HUES48 (cell line): Measurements from ENCODE around the gene UBE3A.
"Not testable (repeated sequence)": the region's sequence is repeated elsewhere in the genome, so short reads cannot be mapped to it uniquely, and the experiment has no call there.

Experiments used
- H3K27ac ChIP-seq: one replicate; pipeline ENCODE4 v1.7.0; 2013; ENCODE audit warnings: low read depth, low read length, inconsistent platforms
- H3K27me3 ChIP-seq: 2 replicates; pipeline ENCODE4 v1.6.1; 2013; ENCODE audit warnings: mild to moderate bottlenecking, low read length; ENCODE audit not compliant: control insufficient read depth, insufficient read depth
- H3K36me3 ChIP-seq: 2 replicates; pipeline ENCODE4 v1.6.1; 2013; ENCODE audit warnings: low read length; ENCODE audit not compliant: control insufficient read depth, insufficient read depth
- H3K4me1 ChIP-seq: 2 replicates; pipeline ENCODE4 v1.6.1; 2013; ENCODE audit warnings: mild to moderate bottlenecking, low read length; ENCODE audit not compliant: control insufficient read depth, insufficient read depth
- H3K4me3 ChIP-seq: 2 replicates; pipeline ENCODE4 v1.5.1; 2013; ENCODE audit warnings: mild to moderate bottlenecking, low read depth, low read length
- H3K9ac ChIP-seq: 2 replicates; pipeline ENCODE4 v1.6.1; 2013; ENCODE audit warnings: mild to moderate bottlenecking, low read depth, low read length, moderate library complexity
- H3K9me3 ChIP-seq: 2 replicates; pipeline ENCODE4 v1.6.1; 2013; ENCODE audit warnings: low read length; ENCODE audit not compliant: control insufficient read depth, insufficient read depth

UBE3A gene

DNA sequence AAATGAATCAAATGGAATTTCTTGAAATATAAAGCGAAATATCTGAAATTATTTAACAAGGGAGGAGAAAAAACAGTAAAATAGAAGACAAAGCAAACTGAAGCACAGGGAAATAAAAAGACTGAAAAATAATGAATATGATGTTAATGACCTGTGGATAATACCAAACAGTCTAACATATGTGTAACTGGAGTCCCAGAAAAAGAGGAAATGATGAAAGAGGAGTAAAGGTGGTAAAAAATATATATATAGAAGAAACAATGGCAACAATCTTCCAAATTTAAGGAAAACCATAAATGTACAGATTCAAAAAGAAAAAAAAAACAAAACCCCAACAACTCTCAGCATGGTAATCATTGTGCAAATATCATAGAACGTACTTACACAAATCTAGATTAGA, 21.2 kb downstream of the UBE3A start:
- Histone ChIP-seq H3K36me3 (no peaks in the 10 kb centered on the region), H3K27ac (no peak overlapping the region), H3K4me1 (peaks cover 23% of the 10 kb centered on the region), H3K27me3 (no peaks in the 10 kb centered on the region), H3K9ac (no peak overlapping the region), H3K9me3 (no peaks in the 10 kb centered on the region), H3K4me3 (no peak overlapping the region)

DNA sequence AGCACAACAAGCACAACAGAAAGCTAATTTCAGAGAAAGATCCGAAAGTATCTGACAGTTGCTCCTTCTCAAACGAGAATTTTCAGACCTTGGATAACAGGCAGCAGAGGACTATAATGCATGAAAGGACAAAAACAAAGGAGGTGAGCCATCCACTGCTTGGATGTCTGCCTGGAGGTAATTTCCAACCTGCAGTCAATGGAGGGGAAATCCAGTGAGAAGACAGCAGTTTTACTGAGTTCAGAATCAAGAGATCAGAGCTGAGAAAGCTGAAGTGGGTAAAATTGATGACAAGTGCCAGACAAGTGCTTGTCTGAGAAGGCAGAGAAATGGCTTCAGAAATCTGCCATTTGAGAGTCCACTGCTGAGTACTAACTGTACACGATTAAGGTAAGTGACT, 22.1 kb downstream of the UBE3A start:
- Histone ChIP-seq H3K27ac (peak overlapping the region; percentile 32), H3K9ac (no peak overlapping the region)

DNA sequence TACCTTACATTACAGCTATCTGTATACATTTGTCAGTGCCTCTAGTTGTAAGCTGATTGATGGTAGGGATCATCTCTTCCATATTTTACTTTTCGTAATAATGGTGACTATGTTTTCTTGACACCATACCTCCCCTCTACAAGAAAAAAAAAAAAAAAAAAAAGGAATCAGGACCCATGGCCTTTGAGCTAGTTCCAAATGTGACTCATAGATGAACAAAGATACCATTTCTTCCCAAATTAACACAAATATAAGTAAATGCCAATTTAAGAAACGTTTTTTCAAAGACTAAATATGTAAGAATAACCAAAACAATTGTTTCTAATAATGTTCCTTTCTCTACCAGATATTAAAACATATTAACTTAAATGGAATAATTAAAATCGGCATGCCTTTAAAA, 23.1 kb downstream of the UBE3A start:
- Histone ChIP-seq H3K4me1 (peaks cover 19% of the 10 kb centered on the region), H3K4me3 (no peak overlapping the region), H3K27ac (no peak overlapping the region), H3K27me3 (no peaks in the 10 kb centered on the region), H3K36me3 (no peaks in the 10 kb centered on the region), H3K9me3 (no peaks in the 10 kb centered on the region), H3K9ac (no peak overlapping the region)

More for the DNA sequence above, 22.1 kb downstream of the UBE3A start:
- no peak overlapping the region for H3K4me3 ChIP-seq
- H3K4me1 ChIP-seq: peaks cover 23% of the 10 kb centered on the region
- H3K27me3 ChIP-seq: no peaks in the 10 kb centered on the region
- H3K9me3 ChIP-seq: no peaks in the 10 kb centered on the region
- H3K36me3 ChIP-seq: no peaks in the 10 kb centered on the region

DNA sequence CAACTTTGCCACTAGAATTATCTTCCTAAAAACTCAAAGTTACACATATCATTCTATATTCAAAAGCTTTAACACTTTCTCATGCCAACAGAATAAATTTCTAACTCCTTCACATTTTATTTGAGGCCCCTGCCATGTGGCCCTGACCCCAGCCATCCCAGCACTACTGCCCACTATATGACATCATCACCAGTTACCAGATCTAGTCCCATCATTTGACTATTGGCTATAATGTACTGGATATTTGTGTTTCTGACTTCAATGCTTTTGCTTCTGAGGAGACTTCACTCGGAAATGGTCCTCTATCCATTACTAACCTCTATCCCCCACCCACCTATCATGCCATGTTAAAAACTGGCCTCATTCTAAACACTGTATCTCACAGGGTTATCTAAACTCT, 23.6 kb downstream of the UBE3A start:
- H3K9ac ChIP-seq: no peak overlapping the region
- no peak overlapping the region for H3K4me3 ChIP-seq
- no peak overlapping the region for H3K27ac ChIP-seq
- H3K27me3 ChIP-seq: no peaks in the 10 kb centered on the region
- no peaks in the 10 kb centered on the region for H3K9me3 ChIP-seq
- H3K4me1 ChIP-seq: peaks cover 21% of the 10 kb centered on the region
- no peaks in the 10 kb centered on the region for H3K36me3 ChIP-seq

DNA sequence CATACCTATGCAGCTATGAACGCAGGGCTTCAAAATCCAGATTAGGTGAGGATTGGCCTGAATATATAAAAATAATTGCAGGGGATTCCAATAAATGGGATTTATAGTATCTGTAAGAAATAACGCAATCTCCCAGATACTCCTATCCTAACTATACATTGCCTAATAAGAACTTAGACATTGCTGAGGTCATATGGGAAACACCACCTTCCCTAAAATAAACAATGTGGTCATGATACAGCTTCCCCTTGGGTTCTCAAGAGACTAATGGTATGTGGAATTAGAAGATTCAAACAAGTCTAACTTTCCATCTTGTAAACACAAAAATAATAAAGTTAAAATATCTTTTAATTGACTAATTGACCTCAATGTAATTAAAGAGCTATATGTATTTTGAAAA, 28.2 kb downstream of the UBE3A start:
- no peak overlapping the region for H3K4me3 ChIP-seq
- H3K27ac ChIP-seq: no peak overlapping the region
- H3K27me3 ChIP-seq: no peaks in the 10 kb centered on the region
- H3K9ac ChIP-seq: no peak overlapping the region
- H3K4me1 ChIP-seq: peaks cover 29% of the 10 kb centered on the region
- H3K9me3 ChIP-seq: no peaks in the 10 kb centered on the region
- H3K36me3 ChIP-seq: 0 out of 2 replicates have a peak, but pooled peaks cover 4% of the 10 kb centered on the region

DNA sequence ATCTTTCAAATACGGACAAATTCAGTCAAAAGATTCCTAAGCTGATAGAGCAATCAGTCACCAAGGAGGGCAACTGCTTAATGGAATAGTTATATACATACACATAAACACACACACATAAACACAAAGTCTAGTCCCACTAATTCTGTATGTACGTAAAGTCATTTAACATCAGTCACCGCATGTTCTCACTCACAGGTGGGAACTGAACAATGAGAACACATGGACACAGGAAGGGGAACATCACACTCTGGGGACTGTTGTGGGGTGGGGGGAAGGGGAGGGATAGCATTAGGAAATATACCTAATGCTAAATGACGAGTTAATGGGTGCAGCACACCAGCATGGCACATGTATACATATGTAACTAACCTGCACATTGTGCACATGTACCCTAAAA, 29.1 kb downstream of the UBE3A start:
- H3K4me3 ChIP-seq, H3K27me3 ChIP-seq, H3K27ac ChIP-seq, H3K9ac ChIP-seq, H3K9me3 ChIP-seq: not testable (repeated sequence)
- Histone ChIP-seq H3K4me1 (peaks cover 30% of the 10 kb centered on the region), H3K36me3 (peaks cover 11% of the 10 kb centered on the region)

DNA sequence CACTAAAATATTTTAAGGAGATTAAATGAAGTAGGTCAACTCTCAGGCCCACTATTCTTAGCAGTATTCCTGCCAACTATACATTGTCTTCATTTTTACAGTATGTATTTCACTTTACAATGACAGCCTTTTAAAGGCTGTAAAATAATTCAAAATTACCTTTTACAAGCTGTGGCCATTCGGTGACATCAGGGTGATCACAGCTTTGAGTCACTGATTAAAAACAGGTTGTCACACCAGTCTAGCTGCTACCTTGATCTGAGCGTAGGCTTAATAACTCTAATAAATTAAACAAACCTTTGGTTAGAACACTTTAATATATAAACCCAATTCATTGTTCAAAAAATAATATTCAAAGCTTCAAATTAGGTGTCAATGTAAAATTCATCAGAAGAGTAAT, 29.9 kb downstream of the UBE3A start:
- Histone ChIP-seq H3K4me1 (peaks cover 30% of the 10 kb centered on the region), H3K9ac (no peak overlapping the region), H3K4me3 (no peak overlapping the region), H3K27me3 (no peaks in the 10 kb centered on the region), H3K27ac (no peak overlapping the region), H3K36me3 (peaks cover 19% of the 10 kb centered on the region), H3K9me3 (no peaks in the 10 kb centered on the region)

DNA sequence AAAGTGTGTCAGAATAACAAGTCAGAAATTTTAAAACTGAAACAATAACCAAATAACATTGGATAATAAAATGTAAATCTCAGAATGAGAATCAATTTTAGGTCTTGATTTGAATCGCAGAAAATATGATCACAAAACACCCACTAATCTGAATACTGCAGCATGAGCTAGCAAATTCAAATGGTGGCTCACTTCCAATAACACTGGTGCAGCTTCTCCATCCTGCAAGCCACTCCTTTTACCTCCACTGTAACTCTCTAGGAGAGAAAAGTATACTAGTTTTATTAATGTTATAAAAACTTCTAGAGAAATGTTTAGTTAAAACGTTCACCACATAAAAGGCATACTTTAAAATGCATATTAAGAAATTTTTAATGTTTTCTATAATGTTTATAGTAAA, 30.4 kb downstream of the UBE3A start:
- Histone ChIP-seq H3K27ac (no peak overlapping the region), H3K36me3 (peaks cover 24% of the 10 kb centered on the region), H3K4me3 (no peak overlapping the region), H3K27me3 (no peaks in the 10 kb centered on the region), H3K9me3 (no peaks in the 10 kb centered on the region), H3K9ac (no peak overlapping the region), H3K4me1 (peaks cover 30% of the 10 kb centered on the region)

DNA sequence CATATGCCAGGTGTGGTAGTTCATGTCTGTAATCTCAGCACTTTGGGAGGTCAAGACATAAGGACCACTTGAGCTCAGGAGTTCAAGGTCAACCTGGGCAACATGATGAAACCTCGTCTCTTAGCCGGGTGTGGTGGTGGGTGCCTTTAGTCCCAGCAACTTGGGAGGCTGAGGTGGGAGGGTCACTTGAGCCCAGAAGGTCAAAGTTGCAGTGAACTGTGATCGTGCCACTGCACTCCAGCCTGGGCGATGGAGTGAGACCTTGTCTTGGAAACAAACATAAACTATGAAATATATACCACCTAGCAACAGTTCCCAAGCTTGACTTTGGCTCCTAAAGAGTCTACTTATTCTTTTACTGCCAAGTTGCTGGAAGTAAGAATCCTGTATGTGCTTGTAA, 30.9 kb downstream of the UBE3A start:
- peaks cover 29% of the 10 kb centered on the region for H3K36me3 ChIP-seq
- H3K4me1 ChIP-seq: peaks cover 30% of the 10 kb centered on the region
- no peaks in the 10 kb centered on the region for H3K9me3 ChIP-seq
- no peaks in the 10 kb centered on the region for H3K27me3 ChIP-seq
- no peak overlapping the region for H3K4me3 ChIP-seq
- H3K27ac ChIP-seq: no peak overlapping the region
- H3K9ac ChIP-seq: no peak overlapping the region

DNA sequence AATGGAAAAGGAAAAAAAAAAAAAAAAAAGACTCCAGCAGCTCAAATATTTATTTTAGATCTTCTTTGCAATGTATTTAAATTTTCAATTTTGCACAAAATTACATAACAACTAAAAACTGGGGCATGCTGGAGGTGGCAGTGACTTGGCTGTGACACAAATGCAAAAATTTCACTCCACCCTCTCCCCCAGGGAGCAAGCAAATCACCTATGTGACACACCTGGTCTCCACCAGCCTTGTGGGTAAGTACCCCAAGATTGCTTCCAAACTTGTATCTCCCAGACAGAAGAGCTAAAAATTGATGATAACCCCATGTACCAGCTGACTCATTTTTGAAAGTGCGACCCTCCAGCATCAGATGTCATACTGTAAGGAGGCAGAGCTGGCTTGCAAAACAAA, 32.0 kb downstream of the UBE3A start:
- Histone ChIP-seq H3K27ac (no peak overlapping the region), H3K9me3 (no peaks in the 10 kb centered on the region), H3K4me3 (no peak overlapping the region), H3K4me1 (peaks cover 30% of the 10 kb centered on the region), H3K36me3 (peaks cover 35% of the 10 kb centered on the region), H3K27me3 (no peaks in the 10 kb centered on the region), H3K9ac (no peak overlapping the region)

DNA sequence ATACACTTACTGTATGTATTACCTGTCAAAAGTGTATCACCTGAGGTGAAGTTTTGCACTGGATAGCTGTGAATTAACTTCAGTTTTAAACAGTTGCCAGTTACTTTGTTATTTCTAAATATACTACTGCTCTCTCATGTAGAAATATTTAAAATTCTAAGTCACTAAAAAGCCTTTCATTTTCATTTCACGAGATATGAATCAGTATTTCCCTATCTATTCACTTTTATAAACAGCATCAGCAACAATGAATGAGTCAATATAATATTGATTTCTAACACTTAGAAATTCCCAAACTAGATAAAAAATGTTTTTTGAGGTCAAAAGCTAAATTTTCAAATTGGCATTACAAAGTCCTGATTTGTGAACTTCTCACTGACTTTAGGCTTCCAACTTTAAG, 32.6 kb downstream of the UBE3A start:
- H3K9ac ChIP-seq: no peak overlapping the region
- H3K4me3 ChIP-seq: no peak overlapping the region
- H3K27me3 ChIP-seq: no peaks in the 10 kb centered on the region
- no peak overlapping the region for H3K27ac ChIP-seq
- peaks cover 40% of the 10 kb centered on the region for H3K36me3 ChIP-seq
- H3K4me1 ChIP-seq: peaks cover 30% of the 10 kb centered on the region
- H3K9me3 ChIP-seq: no peaks in the 10 kb centered on the region

DNA sequence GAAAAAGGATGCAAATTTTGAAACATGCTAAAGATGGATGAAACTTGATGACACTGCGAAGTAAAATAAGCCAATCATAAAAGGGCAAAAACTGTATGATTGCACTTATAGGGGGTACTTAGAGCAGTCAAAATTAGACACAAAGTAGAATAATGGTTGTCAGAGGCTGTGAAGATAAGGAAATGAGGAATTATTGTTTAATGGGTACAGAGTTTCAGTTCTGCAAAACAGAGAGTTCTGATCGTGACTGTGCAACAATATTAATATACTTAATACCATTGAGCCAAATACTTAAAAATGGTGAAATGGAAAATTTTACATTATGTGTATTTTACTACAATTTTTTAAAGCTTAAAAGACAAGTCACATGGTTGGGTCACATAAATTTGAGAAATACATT, 35.1 kb downstream of the UBE3A start:
- H3K9me3 ChIP-seq: no peaks in the 10 kb centered on the region
- H3K4me1 ChIP-seq: peaks cover 22% of the 10 kb centered on the region
- peaks cover 43% of the 10 kb centered on the region for H3K36me3 ChIP-seq
- no peak overlapping the region for H3K9ac ChIP-seq
- H3K27me3 ChIP-seq: no peaks in the 10 kb centered on the region
- H3K4me3 ChIP-seq: no peak overlapping the region
- H3K27ac ChIP-seq: no peak overlapping the region
